ENCODE measurements around the gene MACROD2. TPM values are rescaled to one million over a fixed set of nuclear protein-coding genes. Genes with fewer than 3 reads are reported as not detected.

MACROD2 gene
- total RNA-seq, 1 donor from 2014 or later: 6.7 TPM

- no peak overlapping the region for H3K4me3 Mint-ChIP-seq
- peaks cover 5% of the 10 kb centered on the region for H3K9me3 Mint-ChIP-seq
- no peaks in the 10 kb centered on the region for H3K27me3 Mint-ChIP-seq
- no peak for DNase-seq (ENCODE audit: extremely low spot score, unreplicated experiment)
- H3K4me1 Mint-ChIP-seq (ENCODE audit: unreplicated experiment): no peaks in the 10 kb centered on the region
- no peaks in the 10 kb centered on the region for H3K36me3 Mint-ChIP-seq
- H3K27ac Mint-ChIP-seq: no peak overlapping the region
- TF ChIP-seq CTCF (conservative IDR thresholded peaks at IDR 0.05): no peak
Observed at GRCh38 chr20:14764511-14765369, 769.4 kb downstream of the MACROD2 start.

GRCh38 chr20:14765370-14765701 lies 770.0 kb downstream of the MACROD2 start:
- no peak for DNase-seq (ENCODE audit: extremely low spot score, unreplicated experiment)
- H3K27me3 Mint-ChIP-seq: no peaks in the 10 kb centered on the region
- peaks cover 5% of the 10 kb centered on the region for H3K9me3 Mint-ChIP-seq
- H3K27ac Mint-ChIP-seq: no peak overlapping the region
- TF ChIP-seq CTCF (conservative IDR thresholded peaks at IDR 0.05): no peak
- H3K4me3 Mint-ChIP-seq: no peak overlapping the region
- no peaks in the 10 kb centered on the region for H3K4me1 Mint-ChIP-seq (ENCODE audit: unreplicated experiment)
- H3K36me3 Mint-ChIP-seq: no peaks in the 10 kb centered on the region

- DNase-seq (ENCODE audit: extremely low spot score, unreplicated experiment): no peak
- no peak overlapping the region for H3K27ac Mint-ChIP-seq
- peaks cover 9% of the 10 kb centered on the region for H3K9me3 Mint-ChIP-seq
- peaks cover 5% of the 10 kb centered on the region for H3K36me3 Mint-ChIP-seq
- no peaks in the 10 kb centered on the region for H3K27me3 Mint-ChIP-seq
- no peak overlapping the region for H3K4me3 Mint-ChIP-seq
- no peak for TF ChIP-seq CTCF (conservative IDR thresholded peaks at IDR 0.05)
- peaks cover 22% of the 10 kb centered on the region for H3K4me1 Mint-ChIP-seq (ENCODE audit: unreplicated experiment)
Observed at GRCh38 chr20:14773486-14773885, 778.2 kb downstream of the MACROD2 start.

GRCh38 chr20:14775778-14776177 lies 780.5 kb downstream of the MACROD2 start:
- TF ChIP-seq CTCF (conservative IDR thresholded peaks at IDR 0.05): no peak
- Mint-ChIP-seq H3K4me1 (ENCODE audit: unreplicated experiment) (peaks cover 25% of the 10 kb centered on the region), H3K27ac (peak overlapping the region; percentile 10), H3K36me3 (peaks cover 5% of the 10 kb centered on the region), H3K27me3 (no peaks in the 10 kb centered on the region), H3K9me3 (peaks cover 11% of the 10 kb centered on the region), H3K4me3 (peak overlapping the region; percentile 37)
- DNase-seq (ENCODE audit: extremely low spot score, unreplicated experiment): no peak

GRCh38 chr20:14777591-14777990 lies 782.3 kb downstream of the MACROD2 start:
- Mint-ChIP-seq H3K36me3 (no peaks in the 10 kb centered on the region), H3K4me1 (ENCODE audit: unreplicated experiment) (peaks cover 25% of the 10 kb centered on the region), H3K27me3 (no peaks in the 10 kb centered on the region), H3K27ac (no peak overlapping the region), H3K9me3 (peaks cover 16% of the 10 kb centered on the region), H3K4me3 (no peak overlapping the region)
- no peak for DNase-seq (ENCODE audit: extremely low spot score, unreplicated experiment)
- TF ChIP-seq CTCF (conservative IDR thresholded peaks at IDR 0.05): no peak
